Astrocyte of the cerebellum (primary cell): Measurements from ENCODE around the gene HERC6.

Experiments used
- DNase-seq: peaks from one replicate; pipeline ENCODE4 v3.0.0-alpha.2; 2011; ENCODE audit warnings: low read depth
- H3K4me3 ChIP-seq: 2 replicates; pipeline ENCODE4 v1.5.1; 2011; ENCODE audit warnings: mild to moderate bottlenecking, low read depth, low read length, moderate library complexity
- CTCF ChIP-seq: IDR thresholded peaks from 2 replicates; pipeline ENCODE4 v1.5.1; 2012; ENCODE audit warnings: low read length, low read depth, moderate library complexity, mild to moderate bottlenecking; ENCODE audit errors: missing control alignments
- in situ Hi-C: cut with HindIII; loops from 2 replicates; pipeline ENCODE4 v1.10.0; 2017; ENCODE audit warnings: low sequenced_read_pairs

The HERC6 gene

GRCh38 chr4:88411491-88412096 lies 32.9 kb downstream of the HERC6 start:
- in situ Hi-C loops, result no loop called here
- DNase-seq, result no peak

GRCh38 chr4:88413801-88414200 lies 35.1 kb downstream of the HERC6 start:
- H3K4me3 ChIP-seq, result no peak overlapping the region
- no peak for DNase-seq
- in situ Hi-C loops, result no loop called here
- TF ChIP-seq CTCF, result no peak

More at GRCh38 chr4:88411491-88412096, 32.9 kb downstream of the HERC6 start:
- no peak for TF ChIP-seq CTCF
- no peak overlapping the region for H3K4me3 ChIP-seq

- DNase-seq, result no peak
- no peak for TF ChIP-seq CTCF
- H3K4me3 ChIP-seq, result no peak overlapping the region
- in situ Hi-C loops, result no loop called here
Observed at GRCh38 chr4:88414755-88415154, 36.1 kb downstream of the HERC6 start.

- DNase-seq, result no peak
- in situ Hi-C loops, result no loop called here
- TF ChIP-seq CTCF, result no peak
- no peak overlapping the region for H3K4me3 ChIP-seq
Observed at GRCh38 chr4:88415982-88416381, 37.3 kb downstream of the HERC6 start.

GRCh38 chr4:88418411-88418810 lies 39.8 kb downstream of the HERC6 start:
- TF ChIP-seq CTCF, result no peak
- DNase-seq, result no peak
- no peak overlapping the region for H3K4me3 ChIP-seq
- in situ Hi-C loops, result no loop called here

GRCh38 chr4:88419874-88420273 lies 41.2 kb downstream of the HERC6 start:
- no peak for TF ChIP-seq CTCF
- DNase-seq, result no peak
- in situ Hi-C loops, result no loop called here
- no peak overlapping the region for H3K4me3 ChIP-seq
